SK-N-SH (cell line): ENCODE results near the gene DLX2.

ENCODE experiments used
- FOSL2 ChIP-seq: IDR thresholded peaks from 2 replicates; pipeline ENCODE4 v1.4.0; 2012; ENCODE audit warnings: low read depth, mild to moderate bottlenecking, moderate library complexity, borderline replicate concordance
- RXRA ChIP-seq: IDR thresholded peaks from 2 replicates; pipeline ENCODE4 v1.4.0; 2012; ENCODE audit warnings: low read depth, mild to moderate bottlenecking, borderline replicate concordance
- TF ChIP-seq, protein P1 (sequence below): IDR thresholded peaks from 2 replicates; pipeline ENCODE4 v1.4.0; 2012; ENCODE audit warnings: low read depth, borderline replicate concordance
- TF ChIP-seq, protein P2 (sequence below): fragments of 200-600 bp; sonication (generic); IDR thresholded peaks from 2 replicates; pipeline ENCODE4 v1.6.1; 2017; ENCODE audit warnings: antibody characterized with exemption, mild to moderate bottlenecking, moderate library complexity
- TF ChIP-seq, protein P3 (sequence below): IDR thresholded peaks from 2 replicates; pipeline ENCODE4 v1.6.1; 2012; ENCODE audit warnings: mild to moderate bottlenecking, low read depth, low read length, moderate library complexity

DNA sequence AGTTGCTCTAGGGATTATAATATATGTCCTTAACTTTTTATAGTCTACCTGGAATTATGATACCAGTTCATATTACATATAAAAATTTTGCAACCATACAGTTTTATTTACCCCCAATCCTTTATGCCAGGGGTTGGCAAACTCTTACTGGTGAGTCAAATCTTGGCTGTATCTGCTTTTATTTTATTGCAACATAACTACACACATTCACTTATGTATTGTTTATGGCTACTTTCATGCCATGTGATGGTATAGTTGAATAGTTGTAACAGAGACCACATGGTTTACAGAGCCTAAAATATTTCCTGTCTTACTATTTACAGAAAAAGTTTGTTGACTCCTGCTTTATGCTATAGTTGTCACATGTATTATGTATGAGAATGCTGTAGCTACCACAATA is 25.8 kb upstream of the DLX2 start:
- TF ChIP-seq FOSL2 (no peak), RXRA (no peak)
- TF ChIP-seq, protein P1, sequence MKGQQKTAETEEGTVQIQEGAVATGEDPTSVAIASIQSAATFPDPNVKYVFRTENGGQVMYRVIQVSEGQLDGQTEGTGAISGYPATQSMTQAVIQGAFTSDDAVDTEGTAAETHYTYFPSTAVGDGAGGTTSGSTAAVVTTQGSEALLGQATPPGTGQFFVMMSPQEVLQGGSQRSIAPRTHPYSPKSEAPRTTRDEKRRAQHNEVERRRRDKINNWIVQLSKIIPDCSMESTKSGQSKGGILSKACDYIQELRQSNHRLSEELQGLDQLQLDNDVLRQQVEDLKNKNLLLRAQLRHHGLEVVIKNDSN, result no peak
- TF ChIP-seq, protein P2, sequence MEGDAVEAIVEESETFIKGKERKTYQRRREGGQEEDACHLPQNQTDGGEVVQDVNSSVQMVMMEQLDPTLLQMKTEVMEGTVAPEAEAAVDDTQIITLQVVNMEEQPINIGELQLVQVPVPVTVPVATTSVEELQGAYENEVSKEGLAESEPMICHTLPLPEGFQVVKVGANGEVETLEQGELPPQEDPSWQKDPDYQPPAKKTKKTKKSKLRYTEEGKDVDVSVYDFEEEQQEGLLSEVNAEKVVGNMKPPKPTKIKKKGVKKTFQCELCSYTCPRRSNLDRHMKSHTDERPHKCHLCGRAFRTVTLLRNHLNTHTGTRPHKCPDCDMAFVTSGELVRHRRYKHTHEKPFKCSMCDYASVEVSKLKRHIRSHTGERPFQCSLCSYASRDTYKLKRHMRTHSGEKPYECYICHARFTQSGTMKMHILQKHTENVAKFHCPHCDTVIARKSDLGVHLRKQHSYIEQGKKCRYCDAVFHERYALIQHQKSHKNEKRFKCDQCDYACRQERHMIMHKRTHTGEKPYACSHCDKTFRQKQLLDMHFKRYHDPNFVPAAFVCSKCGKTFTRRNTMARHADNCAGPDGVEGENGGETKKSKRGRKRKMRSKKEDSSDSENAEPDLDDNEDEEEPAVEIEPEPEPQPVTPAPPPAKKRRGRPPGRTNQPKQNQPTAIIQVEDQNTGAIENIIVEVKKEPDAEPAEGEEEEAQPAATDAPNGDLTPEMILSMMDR, result no peak
- TF ChIP-seq, protein P3, sequence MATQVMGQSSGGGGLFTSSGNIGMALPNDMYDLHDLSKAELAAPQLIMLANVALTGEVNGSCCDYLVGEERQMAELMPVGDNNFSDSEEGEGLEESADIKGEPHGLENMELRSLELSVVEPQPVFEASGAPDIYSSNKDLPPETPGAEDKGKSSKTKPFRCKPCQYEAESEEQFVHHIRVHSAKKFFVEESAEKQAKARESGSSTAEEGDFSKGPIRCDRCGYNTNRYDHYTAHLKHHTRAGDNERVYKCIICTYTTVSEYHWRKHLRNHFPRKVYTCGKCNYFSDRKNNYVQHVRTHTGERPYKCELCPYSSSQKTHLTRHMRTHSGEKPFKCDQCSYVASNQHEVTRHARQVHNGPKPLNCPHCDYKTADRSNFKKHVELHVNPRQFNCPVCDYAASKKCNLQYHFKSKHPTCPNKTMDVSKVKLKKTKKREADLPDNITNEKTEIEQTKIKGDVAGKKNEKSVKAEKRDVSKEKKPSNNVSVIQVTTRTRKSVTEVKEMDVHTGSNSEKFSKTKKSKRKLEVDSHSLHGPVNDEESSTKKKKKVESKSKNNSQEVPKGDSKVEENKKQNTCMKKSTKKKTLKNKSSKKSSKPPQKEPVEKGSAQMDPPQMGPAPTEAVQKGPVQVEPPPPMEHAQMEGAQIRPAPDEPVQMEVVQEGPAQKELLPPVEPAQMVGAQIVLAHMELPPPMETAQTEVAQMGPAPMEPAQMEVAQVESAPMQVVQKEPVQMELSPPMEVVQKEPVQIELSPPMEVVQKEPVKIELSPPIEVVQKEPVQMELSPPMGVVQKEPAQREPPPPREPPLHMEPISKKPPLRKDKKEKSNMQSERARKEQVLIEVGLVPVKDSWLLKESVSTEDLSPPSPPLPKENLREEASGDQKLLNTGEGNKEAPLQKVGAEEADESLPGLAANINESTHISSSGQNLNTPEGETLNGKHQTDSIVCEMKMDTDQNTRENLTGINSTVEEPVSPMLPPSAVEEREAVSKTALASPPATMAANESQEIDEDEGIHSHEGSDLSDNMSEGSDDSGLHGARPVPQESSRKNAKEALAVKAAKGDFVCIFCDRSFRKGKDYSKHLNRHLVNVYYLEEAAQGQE, result no peak
